ENCODE data around the gene RPTOR. TPM values are rescaled to one million over a fixed set of nuclear protein-coding genes. Genes with fewer than 3 reads are reported as not detected.

The RPTOR gene
- total RNA-seq, 2 experiments from 2014 or later: 48.1 to 87.8 TPM

GRCh38 chr17:80781807-80782277 is 237.2 kb downstream of the RPTOR start:
- no TSS peak for BruUV-seq (replicated peaks)
- CTCF ChIA-PET (ENCODE audit: unreplicated experiment): no interaction called here
- peaks cover 32% of the 10 kb centered on the region for H3K36me3 ChIP-seq (ENCODE audit: insufficient read depth, low read length)

DNA sequence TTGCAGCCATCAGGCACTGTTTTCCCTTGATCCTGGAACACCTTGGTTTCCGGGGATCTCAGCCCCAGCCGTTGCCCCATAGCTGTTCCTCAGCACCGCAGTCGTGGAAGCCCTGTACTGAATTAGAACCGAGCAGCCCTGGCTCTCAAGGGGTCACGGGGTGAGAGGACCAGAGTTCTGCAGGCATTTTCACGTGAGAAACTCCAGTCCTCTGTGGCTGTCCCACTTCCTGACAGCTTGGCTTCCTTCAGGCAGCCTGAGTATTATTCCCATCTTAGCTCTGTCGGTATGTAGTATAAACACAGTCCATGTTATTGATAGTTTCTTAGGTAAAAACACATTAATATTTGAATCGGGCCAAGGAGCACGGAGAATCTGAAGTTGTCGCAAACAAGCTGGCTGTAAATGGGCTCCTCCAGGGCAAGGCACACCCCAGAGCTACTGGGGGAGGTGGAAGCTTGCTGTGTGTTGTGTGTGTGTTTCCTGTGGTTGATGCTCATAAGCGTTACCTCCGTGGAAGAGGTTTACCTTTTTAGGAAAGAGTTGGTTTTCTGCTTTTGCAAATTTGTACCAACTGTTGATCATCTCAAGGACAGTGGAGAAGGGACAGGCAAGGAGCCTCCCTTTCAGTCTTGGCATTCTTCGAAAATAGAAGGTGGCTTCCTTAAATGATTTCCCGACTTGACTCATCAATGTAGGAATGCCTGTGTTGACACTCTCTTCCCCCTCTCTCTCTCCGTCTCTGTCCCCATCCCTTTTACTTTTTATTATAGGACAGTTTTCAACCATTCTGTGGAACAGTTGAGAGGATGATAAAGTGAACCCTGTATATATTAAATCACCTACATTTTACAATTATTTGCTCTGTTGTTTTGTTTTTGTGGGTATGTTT is 238.1 kb downstream of the RPTOR start:
- intact Hi-C loops (cut with micrococcal nuclease; ENCODE audit: unreplicated experiment): loop anchor here (5.0 kb wide), 1 partner anchor 45 kb away; no protein-coding TSS in a partner anchor
- CTCF ChIA-PET (ENCODE audit: unreplicated experiment): no interaction called here

More at GRCh38 chr17:80781807-80782277, 237.2 kb downstream of the RPTOR start:
- no peak for DNase-seq (ENCODE audit: low spot score)
- Histone ChIP-seq H3K4me1 (ENCODE audit: insufficient read depth, low read length, poor library complexity, severe bottlenecking) (peaks cover 61% of the 10 kb centered on the region), H2AFZ (ENCODE audit: low read length) (no peak overlapping the region), H3K4me3 (ENCODE audit: low read depth, low read length, poor library complexity, severe bottlenecking) (no peak overlapping the region), H3K9me3 (ENCODE audit: low read length) (no peaks in the 10 kb centered on the region), H4K20me1 (ENCODE audit: insufficient read depth, low read length) (no peaks in the 10 kb centered on the region), H3K4me2 (ENCODE audit: low read length) (peak overlapping the region; percentile 76), H3K9me2 (ENCODE audit: insufficient read depth, low read length) (no peaks in the 10 kb centered on the region), H3K27ac (ENCODE audit: low read depth, low read length, poor library complexity, severe bottlenecking) (peak overlapping the region; percentile 93), H3K79me2 (ENCODE audit: insufficient read depth, low read depth, low read length) (no peaks in the 10 kb centered on the region)
- POLR2A ChIA-PET: interaction anchor here (1.5 to 2.2 kb wide), 2 partner anchors 15 to 45 kb away, joined by 4 to 6 read pairs; no protein-coding TSS in a partner anchor
- intact Hi-C loops (cut with micrococcal nuclease; ENCODE audit: unreplicated experiment): loop anchor here (5.0 kb wide), 1 partner anchor 45 kb away; no protein-coding TSS in a partner anchor
- no peak for TF ChIP-seq EZH2phosphoT487 (IDR thresholded peaks at IDR 0.05; ENCODE audit: borderline replicate concordance, low read depth, low read length)
- TF ChIP-seq, protein P1, sequence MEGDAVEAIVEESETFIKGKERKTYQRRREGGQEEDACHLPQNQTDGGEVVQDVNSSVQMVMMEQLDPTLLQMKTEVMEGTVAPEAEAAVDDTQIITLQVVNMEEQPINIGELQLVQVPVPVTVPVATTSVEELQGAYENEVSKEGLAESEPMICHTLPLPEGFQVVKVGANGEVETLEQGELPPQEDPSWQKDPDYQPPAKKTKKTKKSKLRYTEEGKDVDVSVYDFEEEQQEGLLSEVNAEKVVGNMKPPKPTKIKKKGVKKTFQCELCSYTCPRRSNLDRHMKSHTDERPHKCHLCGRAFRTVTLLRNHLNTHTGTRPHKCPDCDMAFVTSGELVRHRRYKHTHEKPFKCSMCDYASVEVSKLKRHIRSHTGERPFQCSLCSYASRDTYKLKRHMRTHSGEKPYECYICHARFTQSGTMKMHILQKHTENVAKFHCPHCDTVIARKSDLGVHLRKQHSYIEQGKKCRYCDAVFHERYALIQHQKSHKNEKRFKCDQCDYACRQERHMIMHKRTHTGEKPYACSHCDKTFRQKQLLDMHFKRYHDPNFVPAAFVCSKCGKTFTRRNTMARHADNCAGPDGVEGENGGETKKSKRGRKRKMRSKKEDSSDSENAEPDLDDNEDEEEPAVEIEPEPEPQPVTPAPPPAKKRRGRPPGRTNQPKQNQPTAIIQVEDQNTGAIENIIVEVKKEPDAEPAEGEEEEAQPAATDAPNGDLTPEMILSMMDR (conservative IDR thresholded peaks at IDR 0.05; ENCODE audit: low read length): no peak

More for the DNA sequence above, 238.1 kb downstream of the RPTOR start:
- no peak overlapping the region for H3K4me3 ChIP-seq (ENCODE audit: low read depth, low read length, poor library complexity, severe bottlenecking)
- no peaks in the 10 kb centered on the region for H4K20me1 ChIP-seq (ENCODE audit: insufficient read depth, low read length)
- TF ChIP-seq, protein P1 (conservative IDR thresholded peaks at IDR 0.05; ENCODE audit: low read length): no peak
- no peak for TF ChIP-seq EZH2phosphoT487 (IDR thresholded peaks at IDR 0.05; ENCODE audit: borderline replicate concordance, low read depth, low read length)
- H3K36me3 ChIP-seq (ENCODE audit: insufficient read depth, low read length): peaks cover 33% of the 10 kb centered on the region
- H3K79me2 ChIP-seq (ENCODE audit: insufficient read depth, low read depth, low read length): peaks cover 4% of the 10 kb centered on the region; the same call in 1 of the 2 replicates
- DNase-seq (ENCODE audit: low spot score): no peak
- no peak overlapping the region for H3K27ac ChIP-seq (ENCODE audit: low read depth, low read length, poor library complexity, severe bottlenecking)
- no TSS peak for BruUV-seq (replicated peaks)
- no peak overlapping the region for H2AFZ ChIP-seq (ENCODE audit: low read length)
- peaks cover 8% of the 10 kb centered on the region for H3K9me3 ChIP-seq (ENCODE audit: low read length)
- peaks cover 56% of the 10 kb centered on the region for H3K4me1 ChIP-seq (ENCODE audit: insufficient read depth, low read length, poor library complexity, severe bottlenecking)
- H3K4me2 ChIP-seq (ENCODE audit: low read length): peak overlapping the region; percentile 7; the same call in 1 of the 2 replicates
- H3K9me2 ChIP-seq (ENCODE audit: insufficient read depth, low read length): no peaks in the 10 kb centered on the region
- POLR2A ChIA-PET: no interaction called here

Data from OCI-LY7 (cell line).